ENCODE data around the gene ADGRD2.

The ADGRD2 gene

GRCh38 chr9:124498499-124499146 is 48.4 kb downstream of the ADGRD2 start:
- DNase-seq (ENCODE audit: low read depth), result no peak

DNA sequence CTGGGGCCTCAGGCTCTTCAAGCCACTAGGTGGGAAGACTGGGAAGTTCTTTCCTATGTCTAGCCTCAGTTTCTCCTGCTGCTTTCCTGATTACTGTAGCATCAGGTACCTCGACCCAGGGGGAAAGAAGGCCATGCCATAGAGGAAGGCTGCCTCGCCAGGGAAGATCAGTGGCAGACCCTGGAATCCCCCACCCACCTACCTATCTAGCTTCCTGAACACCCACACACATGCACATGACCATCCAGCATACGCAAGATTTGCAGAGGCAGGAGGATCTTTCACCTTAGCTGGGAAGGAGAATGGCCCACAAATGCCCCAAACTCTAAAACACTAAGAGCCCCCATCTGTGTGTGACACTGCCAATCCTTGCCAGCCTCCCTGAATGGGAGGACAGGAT is 49.0 kb downstream of the ADGRD2 start:
- no peak for DNase-seq (ENCODE audit: low read depth)

DNA sequence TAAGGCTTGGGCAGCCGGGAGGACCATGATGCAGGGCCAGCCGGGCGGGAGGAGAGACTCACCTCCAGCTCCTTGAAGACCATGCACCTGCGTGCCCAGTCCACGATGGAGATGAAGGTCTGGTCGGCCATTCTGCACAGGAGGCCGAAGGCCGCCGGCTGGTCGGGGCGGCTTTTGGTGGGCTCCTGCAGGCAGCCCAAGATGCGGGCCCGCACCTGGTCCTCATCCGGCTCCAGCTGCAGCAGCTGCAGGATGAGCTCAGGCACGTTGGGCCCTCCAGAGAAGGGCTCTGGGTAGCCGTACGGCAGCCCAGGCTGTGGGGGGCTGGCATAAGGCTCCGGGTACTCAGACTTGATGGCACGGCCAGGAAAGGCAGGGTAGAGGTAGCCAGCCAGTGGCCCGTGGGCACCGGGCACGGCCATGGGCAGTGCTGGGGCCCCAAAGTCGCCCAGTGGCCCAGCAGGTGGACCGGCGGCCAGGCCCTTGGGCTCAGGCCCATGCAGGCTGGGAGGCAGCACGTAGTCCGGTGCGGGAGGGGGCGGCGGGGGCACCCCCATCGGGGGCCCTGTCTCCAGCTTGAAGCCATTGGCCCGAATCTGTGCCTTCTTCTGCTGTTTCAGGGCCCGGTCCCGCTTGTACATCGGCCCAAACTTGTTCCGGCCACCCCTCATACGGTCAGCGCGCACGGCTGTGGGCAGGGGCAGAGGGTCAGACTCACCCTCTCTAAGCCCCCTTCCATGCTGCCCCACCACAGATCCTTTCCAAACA is 50.0 kb downstream of the ADGRD2 start:
- no peak for DNase-seq (ENCODE audit: low read depth)

- DNase-seq (ENCODE audit: low read depth), result no peak
Measured at GRCh38 chr9:124500796-124501611, 50.8 kb downstream of the ADGRD2 start.

DNA sequence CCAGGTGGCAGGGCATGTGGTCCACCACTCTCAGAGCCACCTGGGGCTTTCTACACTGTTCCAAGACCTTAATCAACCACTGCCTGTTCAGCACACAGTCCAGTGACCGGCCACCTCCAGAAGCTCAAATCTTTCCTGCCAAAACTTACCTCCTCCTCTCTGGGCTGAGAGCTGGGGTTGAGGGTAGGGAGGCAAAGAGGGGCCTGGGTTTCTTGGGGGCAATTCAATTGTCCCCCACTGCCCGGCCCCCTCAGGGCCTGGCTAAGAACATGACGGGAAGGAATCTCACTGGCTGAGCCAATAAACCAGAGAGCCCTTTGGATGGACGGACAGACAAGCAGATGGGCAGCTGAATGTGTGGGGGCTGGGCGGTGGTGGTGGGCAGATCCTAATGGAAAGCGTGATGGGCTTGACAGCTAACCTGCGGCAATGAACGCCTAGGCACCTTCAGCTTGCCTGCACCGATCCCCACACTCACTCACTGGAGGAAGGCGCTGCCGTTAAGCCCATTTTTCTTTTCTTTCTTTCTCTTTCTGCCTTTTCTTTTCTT is 51.6 kb downstream of the ADGRD2 start:
- DNase-seq (ENCODE audit: low read depth), result no peak

- DNase-seq (ENCODE audit: low read depth), result no peak
Measured at GRCh38 chr9:124502711-124503702, 52.8 kb downstream of the ADGRD2 start.

DNA sequence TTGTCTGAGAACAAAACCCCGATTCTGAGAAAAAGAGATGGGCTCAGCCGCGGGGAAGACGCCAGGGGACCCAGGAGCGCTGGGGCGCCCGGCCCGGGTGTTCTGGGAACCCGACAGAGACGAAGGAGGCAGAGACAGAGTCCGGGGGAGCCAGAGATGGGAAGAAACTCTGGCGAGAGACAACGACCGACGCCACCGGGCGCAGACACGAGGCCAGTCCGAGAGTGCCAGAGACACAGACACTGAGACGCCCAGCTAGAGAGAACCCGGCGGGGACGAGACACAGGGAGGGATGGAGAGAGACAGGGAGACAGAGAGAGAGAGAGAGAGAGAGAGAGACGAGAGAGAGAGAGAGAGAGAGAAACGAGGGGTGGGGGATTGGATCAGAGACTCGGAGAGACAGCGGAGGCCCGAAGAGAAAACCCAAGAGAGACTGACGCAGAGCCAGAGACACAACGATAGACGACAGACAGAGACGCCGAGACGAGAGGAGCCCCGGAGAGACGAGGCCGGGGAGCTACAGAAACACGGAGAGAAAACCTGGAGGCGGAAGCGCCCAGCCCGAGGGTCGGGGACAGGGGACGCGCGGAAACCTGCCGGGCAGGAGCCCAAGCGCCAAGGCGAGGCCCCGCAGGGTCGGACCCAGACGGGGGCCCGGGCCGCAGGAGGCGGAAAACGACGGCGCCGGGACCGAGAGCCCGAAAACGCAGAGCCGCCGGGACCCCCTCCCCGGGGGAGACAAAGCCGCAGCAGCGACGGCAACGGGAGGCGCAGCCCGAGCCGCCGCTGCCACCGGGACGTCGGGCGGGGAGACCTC is 53.7 kb downstream of the ADGRD2 start:
- no peak for DNase-seq (ENCODE audit: low read depth)

DNA sequence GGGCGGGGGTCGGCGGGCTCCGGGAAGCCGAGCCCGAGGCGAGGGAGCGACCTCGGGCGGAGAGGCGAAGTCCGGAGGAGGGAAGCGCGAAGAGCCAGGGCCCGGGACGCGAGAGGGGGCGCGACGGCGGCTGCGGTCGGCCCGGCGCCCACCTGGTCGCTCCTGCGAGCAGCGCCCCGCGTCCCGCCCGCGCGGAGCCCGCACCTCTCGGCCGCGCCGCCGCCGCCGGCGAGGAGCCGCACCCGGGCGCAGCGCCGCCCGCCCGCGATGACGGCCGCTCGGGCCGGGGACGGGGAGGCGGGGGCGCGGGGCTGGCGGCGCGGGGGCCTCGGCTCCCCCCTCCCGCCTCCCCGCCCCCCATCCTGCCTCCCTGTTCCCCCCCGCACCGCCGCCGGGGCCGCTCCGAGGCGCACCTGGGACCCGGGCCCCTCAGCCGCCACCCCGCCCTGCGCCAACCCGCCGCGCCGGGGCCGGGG is 54.3 kb downstream of the ADGRD2 start:
- no peak for DNase-seq (ENCODE audit: low read depth)

GRCh38 chr9:124505006-124505900 is 55.0 kb downstream of the ADGRD2 start:
- DNase-seq (ENCODE audit: low read depth), result no peak

DNA sequence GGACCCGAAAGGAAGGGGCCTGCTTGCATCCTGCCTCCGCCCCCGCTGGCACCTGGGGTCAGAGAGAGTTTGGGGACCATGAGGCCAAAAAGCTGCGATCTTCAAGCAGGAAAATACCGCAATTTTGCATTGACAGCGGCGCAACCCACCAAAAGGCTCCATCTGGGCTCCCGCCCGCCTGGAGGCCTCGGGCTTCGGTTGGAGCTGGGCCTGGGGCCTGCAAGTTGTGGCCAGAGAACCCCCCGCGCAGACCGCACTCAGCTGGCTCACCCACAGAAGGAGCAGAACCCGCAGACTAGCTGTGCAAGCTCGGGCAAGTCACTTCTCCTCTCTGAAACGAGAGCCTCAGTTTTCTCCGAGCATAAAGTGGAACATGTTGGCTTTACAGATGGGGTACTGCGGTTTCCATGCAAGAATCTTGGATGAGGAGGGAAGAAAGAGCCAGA is 55.7 kb downstream of the ADGRD2 start:
- DNase-seq (ENCODE audit: low read depth), result no peak

- DNase-seq (ENCODE audit: low read depth), result no peak
Measured at GRCh38 chr9:124506433-124506832, 56.2 kb downstream of the ADGRD2 start.

GRCh38 chr9:124506931-124507879 is 57.0 kb downstream of the ADGRD2 start, which contains the start of gene NR5A1:
NR5A1 (minus strand) TSS chr9:124507399; CDS start chr9:124503395, 4,004 bp downstream.
- DNase-seq (ENCODE audit: low read depth), result no peak

- DNase-seq (ENCODE audit: low read depth), result no peak
Measured at GRCh38 chr9:124507880-124508423, 57.7 kb downstream of the ADGRD2 start.

- DNase-seq (ENCODE audit: low read depth), result no peak
Measured at GRCh38 chr9:124510650-124511425, 60.6 kb downstream of the ADGRD2 start.

DNA sequence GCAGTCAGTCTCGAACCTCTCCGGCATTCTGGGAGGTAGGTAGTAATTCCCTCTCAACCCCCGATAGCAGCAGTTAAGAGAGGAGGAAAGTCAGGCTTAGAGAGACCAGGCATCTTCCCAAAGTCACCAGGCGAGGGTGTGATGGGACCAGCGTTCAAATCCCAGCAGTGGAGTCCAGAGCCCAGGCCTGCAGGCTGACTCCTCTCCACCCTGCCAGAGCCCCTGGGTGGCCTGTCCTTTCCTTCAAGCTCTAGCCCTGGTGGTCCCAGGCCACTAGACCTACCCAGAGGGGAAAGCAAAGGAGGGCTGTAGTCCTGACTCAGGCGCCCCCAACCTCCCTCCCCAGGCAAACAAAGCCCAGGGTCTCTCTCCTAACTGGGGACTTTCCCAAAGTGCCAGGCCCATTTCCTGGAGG is 61.2 kb downstream of the ADGRD2 start:
- DNase-seq (ENCODE audit: low read depth), result no peak

GRCh38 chr9:124511891-124512805 is 61.9 kb downstream of the ADGRD2 start:
- no peak for DNase-seq (ENCODE audit: low read depth)
